B cell (primary cell): ENCODE results near the gene SLC27A5.

Source experiments
- EZH2 ChIP-seq: IDR thresholded peaks from 2 replicates; pipeline ENCODE4 v1.6.1; 2012; ENCODE audit warnings: borderline replicate concordance, low read depth, mild to moderate bottlenecking, moderate library complexity, low read length; ENCODE audit not compliant: insufficient read depth, poor library complexity, severe bottlenecking
- TF ChIP-seq, protein P1 (sequence below): fragments of 200-600 bp; IDR thresholded peaks from one replicate; pipeline ENCODE4 v1.8.0; 2022; ENCODE audit warnings: antibody characterized with exemption, mild to moderate bottlenecking

DNA sequence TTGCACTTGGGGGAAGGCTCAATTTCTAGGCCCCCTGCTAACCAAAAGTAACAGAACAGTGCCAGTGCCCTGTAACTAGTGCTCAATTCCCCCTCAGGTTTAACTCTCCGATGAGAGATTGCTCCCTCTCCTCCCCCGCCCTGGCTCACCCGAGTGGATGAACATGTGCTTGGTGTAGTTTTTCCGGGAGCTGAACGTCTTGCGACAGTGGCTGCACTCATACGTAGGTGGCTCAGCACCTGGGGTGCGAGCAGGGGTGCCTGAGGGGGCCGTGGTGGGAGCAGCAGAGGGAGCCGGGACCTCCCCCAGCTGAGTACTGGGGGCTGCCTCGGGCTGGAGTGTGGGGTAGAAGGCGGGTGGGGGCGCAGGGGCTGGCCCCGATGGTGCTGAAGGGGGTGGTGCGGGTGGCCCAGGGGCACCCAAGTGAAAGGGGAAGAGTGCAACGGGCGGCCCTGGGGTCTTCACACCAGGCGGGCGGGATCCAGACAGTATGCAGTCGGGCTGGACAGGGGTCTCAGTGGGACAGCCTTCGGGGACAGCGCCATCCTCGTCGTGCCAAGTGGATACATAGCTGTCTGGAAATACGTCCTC is 4.5 kb upstream of the SLC27A5 start:
- TF ChIP-seq, protein P1, sequence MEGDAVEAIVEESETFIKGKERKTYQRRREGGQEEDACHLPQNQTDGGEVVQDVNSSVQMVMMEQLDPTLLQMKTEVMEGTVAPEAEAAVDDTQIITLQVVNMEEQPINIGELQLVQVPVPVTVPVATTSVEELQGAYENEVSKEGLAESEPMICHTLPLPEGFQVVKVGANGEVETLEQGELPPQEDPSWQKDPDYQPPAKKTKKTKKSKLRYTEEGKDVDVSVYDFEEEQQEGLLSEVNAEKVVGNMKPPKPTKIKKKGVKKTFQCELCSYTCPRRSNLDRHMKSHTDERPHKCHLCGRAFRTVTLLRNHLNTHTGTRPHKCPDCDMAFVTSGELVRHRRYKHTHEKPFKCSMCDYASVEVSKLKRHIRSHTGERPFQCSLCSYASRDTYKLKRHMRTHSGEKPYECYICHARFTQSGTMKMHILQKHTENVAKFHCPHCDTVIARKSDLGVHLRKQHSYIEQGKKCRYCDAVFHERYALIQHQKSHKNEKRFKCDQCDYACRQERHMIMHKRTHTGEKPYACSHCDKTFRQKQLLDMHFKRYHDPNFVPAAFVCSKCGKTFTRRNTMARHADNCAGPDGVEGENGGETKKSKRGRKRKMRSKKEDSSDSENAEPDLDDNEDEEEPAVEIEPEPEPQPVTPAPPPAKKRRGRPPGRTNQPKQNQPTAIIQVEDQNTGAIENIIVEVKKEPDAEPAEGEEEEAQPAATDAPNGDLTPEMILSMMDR = no peak
- no peak for TF ChIP-seq EZH2
